Prostate gland (tissue), 2 donors: ENCODE data around the gene KRT77. TPM values are rescaled to one million over a fixed set of nuclear protein-coding genes. Genes with fewer than 3 reads are reported as not detected.

ENCODE experiments used
- DNase-seq: peaks from one replicate; pipeline ENCODE4 v3.0.0-alpha.2; 2019; ENCODE audit warnings: low spot score
- H3K27ac ChIP-seq, 2 donors: fragments of 200-600 bp; sonication (generic); 2 replicates each; pipeline ENCODE4 v1.5.1; 2017 to 2019
- H3K27me3 ChIP-seq: fragments of 200-600 bp; sonication (generic); replicated peaks from 2 replicates; pipeline ENCODE4 v1.5.1; 2019; ENCODE audit not compliant: insufficient read depth
- H3K36me3 ChIP-seq, 2 donors: fragments of 200-600 bp; sonication (generic); 1 replicate in 1 of 2; 2 replicates in 1 of 2; pipeline versions ENCODE4 v1.5.1 to v1.8.1; 2017 to 2019
- H3K4me1 ChIP-seq: fragments of 200-600 bp; sonication (generic); replicated peaks from 2 replicates; pipeline ENCODE4 v1.5.1; 2019
- H3K4me3 ChIP-seq, 2 donors: fragments of 200-600 bp; sonication (generic); 2 replicates each; pipeline ENCODE4 v1.5.1; 2017 to 2019
- H3K9me3 ChIP-seq: fragments of 200-600 bp; sonication (generic); 2 replicates; pipeline ENCODE4 v1.5.1; 2017
- CTCF ChIP-seq, 4 experiments: fragments of 200-600 bp in 2 of 4; fragments of 450-650 bp in 2 of 4; sonication (generic) in 2 of 4; IDR thresholded peaks; 1 replicate in 3 of 4; 2 replicates in 1 of 4; pipeline ENCODE4 v1.5.1; 2016 to 2019; ENCODE audit warnings: antibody characterized with exemption in 4 of 4, mild to moderate bottlenecking in 2 of 4, moderate library complexity in 2 of 4
- POLR2A ChIP-seq: fragments of 450-650 bp; IDR thresholded peaks from one replicate; pipeline ENCODE4 v1.6.1; 2016; ENCODE audit warnings: antibody characterized with exemption, mild to moderate bottlenecking
- POLR2AphosphoS5 ChIP-seq: sonication (generic); formaldehyde crosslinking; IDR thresholded peaks from one replicate; pipeline ENCODE4 v1.6.1; 2017; ENCODE audit warnings: antibody characterized with exemption
- WGBS: methylation state at CpG from one replicate; pipeline ENCODE4 v1.1.5; 2018; 5-methylcytosine and 5-hydroxymethylcytosine counted together
- intact Hi-C: fragments of 100-400 bp; cut with DNase I; formaldehyde crosslinking; loops from one replicate; pipeline ENCODE4 v1.14.2; 2022
- total RNA-seq, 2 donors: library from RNA; depleted of rRNA; stranded (reverse); fragments of >200 nt; gene quantifications; one replicate each; pipeline ENCODE4 v1.1.0, GENCODE V29; 2016

Gene KRT77
- total RNA-seq, 2 donors from 2014 or later, result 0.09 to 0.57 TPM

DNA sequence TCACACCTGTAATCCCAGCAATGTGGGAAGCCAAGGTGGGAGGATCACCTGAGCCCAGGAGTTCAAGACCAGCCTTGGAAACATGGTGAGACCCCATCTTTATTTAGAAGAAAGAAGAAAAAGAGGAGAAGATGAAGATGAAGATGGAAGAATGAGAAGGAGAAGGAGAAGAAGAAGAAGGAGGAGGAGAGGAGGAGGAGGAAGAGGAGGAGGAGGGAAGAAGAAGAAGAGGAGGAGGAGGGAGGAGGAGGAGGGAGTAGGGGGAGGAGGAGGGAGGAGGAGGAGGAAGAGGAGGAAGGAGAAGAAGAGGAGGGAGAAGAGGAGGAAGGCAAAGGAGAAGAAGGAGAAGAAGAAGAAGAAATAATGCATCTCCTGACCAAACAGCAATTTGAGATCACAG is 14.1 kb downstream of the KRT77 start:
- intact Hi-C loops, result no loop called here
- TF ChIP-seq POLR2AphosphoS5, result no peak
- no peak for TF ChIP-seq CTCF (IDR thresholded peaks at IDR 0.05)
- no peak for TF ChIP-seq POLR2A
- Histone ChIP-seq H3K27me3 (peaks cover 13% of the 10 kb centered on the region), H3K4me3 (no peak overlapping the region), H3K4me1 (no peaks in the 10 kb centered on the region), H3K36me3 (no peaks in the 10 kb centered on the region), H3K27ac (no peak overlapping the region), H3K9me3 (no peaks in the 10 kb centered on the region)
- DNase-seq, result no peak

GRCh38 chr12:52688481-52688880 is 14.8 kb downstream of the KRT77 start:
- 81% methylated on average over 2 of the region's 2 CpGs for WGBS
- no peak for DNase-seq
- no peaks in the 10 kb centered on the region for H3K4me1 ChIP-seq
- H3K27me3 ChIP-seq, result peaks cover 13% of the 10 kb centered on the region
- TF ChIP-seq CTCF (IDR thresholded peaks at IDR 0.05), result no peak
- no peak for TF ChIP-seq POLR2AphosphoS5
- TF ChIP-seq POLR2A, result no peak
- no peak overlapping the region for H3K4me3 ChIP-seq
- H3K27ac ChIP-seq, result no peak overlapping the region
- H3K9me3 ChIP-seq, result no peaks in the 10 kb centered on the region
- H3K36me3 ChIP-seq, result no peaks in the 10 kb centered on the region
- intact Hi-C loops, result no loop called here

- DNase-seq, result no peak
- Histone ChIP-seq H3K9me3 (no peaks in the 10 kb centered on the region), H3K27ac (no peak overlapping the region), H3K36me3 (no peaks in the 10 kb centered on the region), H3K4me3 (no peak overlapping the region), H3K4me1 (no peaks in the 10 kb centered on the region), H3K27me3 (peaks cover 11% of the 10 kb centered on the region)
- TF ChIP-seq CTCF (IDR thresholded peaks at IDR 0.05), result no peak
- no peak for TF ChIP-seq POLR2A
- TF ChIP-seq POLR2AphosphoS5, result no peak
- intact Hi-C loops, result no loop called here
- WGBS, result 68% methylated on average over 8 of the region's 8 CpGs
These were observed 15.6 kb downstream of the KRT77 start for GRCh38 chr12:52687497-52688385.

DNA sequence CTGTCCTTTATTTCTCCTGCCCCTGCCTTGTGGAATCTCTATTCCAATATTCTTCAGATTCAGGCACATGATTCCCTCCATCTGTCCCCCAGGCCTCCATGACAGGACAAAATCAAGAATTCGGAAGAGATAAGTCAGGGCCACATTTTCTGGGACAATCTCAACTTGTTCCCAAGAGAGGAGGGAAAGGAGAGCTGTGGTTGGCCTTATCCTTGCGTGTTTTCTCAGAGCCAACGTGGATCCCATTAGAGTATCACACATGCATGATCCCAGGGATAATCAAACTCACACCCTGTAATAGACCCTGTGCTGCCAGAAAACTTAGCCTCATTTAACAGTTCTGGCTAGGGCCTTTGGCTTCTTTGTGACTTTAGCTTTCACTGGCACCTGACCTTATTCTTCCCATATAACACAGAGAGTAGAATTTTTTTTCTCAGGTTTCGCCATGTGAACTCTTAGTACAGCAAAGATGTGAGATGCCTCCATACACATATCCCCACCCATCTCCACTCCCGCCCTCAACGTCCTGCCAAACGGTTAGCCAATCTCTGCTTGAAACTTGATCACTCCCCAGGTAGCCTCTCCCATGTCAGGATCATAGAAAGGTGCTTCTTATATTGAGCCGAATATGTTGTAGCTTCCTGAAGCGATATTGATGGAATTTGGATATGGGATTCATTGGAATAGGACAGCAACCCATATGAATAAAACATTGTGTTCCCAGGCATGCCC is 16.4 kb downstream of the KRT77 start:
- Histone ChIP-seq H3K27ac (no peak overlapping the region), H3K9me3 (no peaks in the 10 kb centered on the region), H3K27me3 (peaks cover 6% of the 10 kb centered on the region), H3K4me3 (no peak overlapping the region), H3K36me3 (no peaks in the 10 kb centered on the region), H3K4me1 (no peaks in the 10 kb centered on the region)
- TF ChIP-seq POLR2A (no peak), POLR2AphosphoS5 (no peak), CTCF (IDR thresholded peaks at IDR 0.05) (no peak)
- intact Hi-C loops, result no loop called here
- WGBS, result 77% methylated on average over 9 of the region's 9 CpGs
- no peak for DNase-seq
